GM12873 (cell line): ENCODE measurements around the gene CD151.

Experiments
- CTCF ChIP-seq: IDR thresholded peaks from 2 replicates; pipeline ENCODE4 v1.5.1; 2012; ENCODE audit warnings: low read depth, mild to moderate bottlenecking, moderate library complexity, low read length, control low read depth; ENCODE audit not compliant: insufficient read depth; ENCODE audit errors: missing control alignments

The CD151 gene

GRCh38 chr11:820655-821511 is 11.9 kb upstream of the CD151 start:
- TF ChIP-seq CTCF, result no peak

- TF ChIP-seq CTCF, result no peak
Observed at GRCh38 chr11:821512-822371, 11.0 kb upstream of the CD151 start.

GRCh38 chr11:823441-824291 is 9.1 kb upstream of the CD151 start:
- TF ChIP-seq CTCF, result no peak

- no peak for TF ChIP-seq CTCF
Observed at GRCh38 chr11:824292-824880, 8.4 kb upstream of the CD151 start.

- TF ChIP-seq CTCF, result no peak
Observed at GRCh38 chr11:824942-825341, 7.8 kb upstream of the CD151 start.

GRCh38 chr11:825366-826226 is 7.2 kb upstream of the CD151 start:
- TF ChIP-seq CTCF, result no peak
